Stimulated activated CD8-positive, alpha-beta memory T cell treated with anti-CD3 and anti-CD28 coated beads, Interleukin-4, amount 100 ng/mL, for 24 hours (primary cell): ENCODE results near the gene SLC17A2.

ENCODE experiments used
- DNase-seq: peaks from one replicate; pipeline ENCODE4 v3.0.0-alpha.2; 2020; ENCODE audit warnings: low read depth

The SLC17A2 gene

GRCh38 chr6:25930532-25931410, at the start of gene SLC17A2:
Gene SLC17A2 (minus strand): TSS chr6:25930691. CDS start chr6:25925796, 4,895 bp downstream.
- DNase-seq: no peak

- no peak for DNase-seq
Measured at GRCh38 chr6:25975923-25976560, 45.6 kb upstream of the SLC17A2 start.

- no peak for DNase-seq
Measured at GRCh38 chr6:25973923-25974555, 43.5 kb upstream of the SLC17A2 start.

GRCh38 chr6:25972902-25973301, 42.4 kb upstream of the SLC17A2 start:
- no peak for DNase-seq

GRCh38 chr6:25972128-25972527, 41.6 kb upstream of the SLC17A2 start:
- DNase-seq: no peak

GRCh38 chr6:25971187-25971821, 40.8 kb upstream of the SLC17A2 start:
- no peak for DNase-seq

GRCh38 chr6:25968769-25969168, 38.3 kb upstream of the SLC17A2 start:
- DNase-seq: no peak

GRCh38 chr6:25966711-25967110, 36.2 kb upstream of the SLC17A2 start:
- DNase-seq: no peak

- DNase-seq: no peak
Measured at GRCh38 chr6:25965058-25965457, 34.6 kb upstream of the SLC17A2 start.

- no peak for DNase-seq
Measured at GRCh38 chr6:25963426-25964123, 33.1 kb upstream of the SLC17A2 start.

GRCh38 chr6:25962149-25963127, 31.9 kb upstream of the SLC17A2 start, which contains the start of gene TRIM38:
Gene TRIM38 (plus strand): TSS chr6:25962802. CDS start chr6:25966523, 3,721 bp downstream.
- DNase-seq: peak; percentile 47

GRCh38 chr6:25961619-25962148, 31.2 kb upstream of the SLC17A2 start:
- no peak for DNase-seq

- DNase-seq: no peak
Measured at GRCh38 chr6:25960734-25961133, 30.2 kb upstream of the SLC17A2 start.

GRCh38 chr6:25959890-25960536, 29.5 kb upstream of the SLC17A2 start:
- no peak for DNase-seq

GRCh38 chr6:25958700-25959162, 28.2 kb upstream of the SLC17A2 start:
- DNase-seq: no peak

- DNase-seq: no peak
Measured at GRCh38 chr6:25956226-25956625, 25.7 kb upstream of the SLC17A2 start.

GRCh38 chr6:25954756-25955155, 24.3 kb upstream of the SLC17A2 start:
- DNase-seq: no peak

- DNase-seq: no peak
Measured at GRCh38 chr6:25953733-25954132, 23.2 kb upstream of the SLC17A2 start.

GRCh38 chr6:25952535-25952934, 22.0 kb upstream of the SLC17A2 start:
- DNase-seq: no peak
